Cardiac muscle cell (in vitro differentiated cells and primary cell): ENCODE results near the gene MIOS. TPM values are rescaled to one million over a fixed set of nuclear protein-coding genes. Genes with fewer than 3 reads are reported as not detected.
"Not testable (repeated sequence)": the region's sequence is repeated elsewhere in the genome, so short reads cannot be mapped to it uniquely, and the experiment has no call there.

Source experiments
- DNase-seq, 2 donors: peaks; one replicate each; pipeline versions ENCODE4 v3.0.0 to v3.0.0-alpha.2; 2010 to 2017; ENCODE audit warnings: low read depth in 1 of 2, low spot score in 1 of 2
- H3K27ac ChIP-seq: fragments of 200-600 bp; sonication (generic); 2 replicates; pipeline ENCODE4 v1.5.1; 2016
- H3K27me3 ChIP-seq: fragments of 200-600 bp; sonication (generic); 2 replicates; pipeline ENCODE4 v1.6.0; 2016; ENCODE audit warnings: control low read depth
- H3K36me3 ChIP-seq: fragments of 200-600 bp; sonication (generic); 2 replicates; pipeline ENCODE4 v1.5.1; 2016; ENCODE audit warnings: control low read depth
- H3K4me1 ChIP-seq: fragments of 200-600 bp; sonication (generic); 2 replicates; pipeline ENCODE4 v1.8.1; 2017; ENCODE audit warnings: low read depth, mild to moderate bottlenecking, mixed run types
- H3K4me3 ChIP-seq: fragments of 200-600 bp; sonication (generic); 2 replicates; pipeline ENCODE4 v1.5.1; 2016; ENCODE audit warnings: mild to moderate bottlenecking
- H3K9me3 ChIP-seq: fragments of 200-600 bp; sonication (generic); 2 replicates; pipeline ENCODE4 v1.5.1; 2017; ENCODE audit warnings: low read depth, mild to moderate bottlenecking, control low read depth
- polyA plus RNA-seq: library from polyadenylated mRNA; unstranded; fragments of >200 nt; fragmentation: Nextera tagmentation; extraction: Ambion mirVana; gene quantifications from 2 replicates; pipeline ENCODE4 v1.2.1, GENCODE V29; 2016
- total RNA-seq: library from RNA; depleted of rRNA; stranded (reverse); fragments of >200 nt; gene quantifications from 2 replicates; pipeline ENCODE4 v1.2.3, GENCODE V29; 2016
- TF ChIP-seq, protein P1 (sequence below): IDR thresholded peaks from 2 replicates; pipeline ENCODE4 v1.5.1; 2012; ENCODE audit warnings: low read depth, mild to moderate bottlenecking, low read length

The MIOS gene
- total and polyA plus RNA-seq, 2 experiments from 2014 or later = 18.1 to 32.6 TPM

DNA sequence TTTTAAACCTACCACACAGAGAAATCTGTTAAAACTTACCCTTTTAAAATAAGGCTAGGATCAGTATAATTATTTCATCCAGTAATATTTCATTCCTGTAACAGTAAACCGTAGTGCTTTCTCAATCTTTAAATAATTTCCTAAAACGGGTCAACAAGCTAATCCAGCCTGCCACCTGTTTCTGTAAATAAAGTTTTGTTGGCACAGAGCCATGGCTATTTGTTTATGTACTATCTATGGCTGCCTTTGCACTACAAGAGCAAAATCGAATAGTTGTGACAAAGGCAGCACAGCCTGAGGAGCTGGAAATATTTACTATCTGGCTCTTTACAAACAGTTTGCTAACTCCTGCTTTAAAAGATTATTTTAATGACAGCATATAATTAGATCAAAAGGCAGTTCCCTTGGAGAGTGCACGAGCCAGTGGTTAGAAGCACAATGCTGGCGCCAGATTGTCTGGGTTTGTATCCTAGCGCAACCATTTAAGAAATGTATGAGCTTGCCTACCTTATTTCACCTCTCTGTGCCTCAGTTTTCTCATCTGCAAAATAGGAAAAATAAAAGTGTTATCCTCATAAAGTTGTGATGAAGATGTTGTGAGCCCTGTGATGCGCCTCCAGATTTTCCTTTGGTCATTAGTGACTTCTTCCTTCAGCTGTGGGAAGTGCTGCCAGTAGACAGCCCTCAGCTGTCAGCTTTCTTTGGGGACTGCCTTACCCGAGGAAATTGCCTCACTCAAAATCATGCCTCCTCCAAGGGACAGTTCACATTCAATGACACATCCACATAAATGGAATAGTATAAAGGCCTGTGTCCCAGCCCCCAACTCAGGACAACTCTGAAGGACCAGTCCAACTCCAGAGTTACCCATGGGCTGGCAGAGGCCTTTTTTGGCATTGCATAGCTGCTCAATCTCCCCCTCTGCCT is 11.8 kb upstream of the MIOS start:
- Histone ChIP-seq H3K27me3 (no peaks in the 10 kb centered on the region), H3K27ac (no peak overlapping the region), H3K4me3 (no peak overlapping the region), H3K9me3 (no peaks in the 10 kb centered on the region), H3K36me3 (no peaks in the 10 kb centered on the region), H3K4me1 (no peaks in the 10 kb centered on the region)
- TF ChIP-seq, protein P1, sequence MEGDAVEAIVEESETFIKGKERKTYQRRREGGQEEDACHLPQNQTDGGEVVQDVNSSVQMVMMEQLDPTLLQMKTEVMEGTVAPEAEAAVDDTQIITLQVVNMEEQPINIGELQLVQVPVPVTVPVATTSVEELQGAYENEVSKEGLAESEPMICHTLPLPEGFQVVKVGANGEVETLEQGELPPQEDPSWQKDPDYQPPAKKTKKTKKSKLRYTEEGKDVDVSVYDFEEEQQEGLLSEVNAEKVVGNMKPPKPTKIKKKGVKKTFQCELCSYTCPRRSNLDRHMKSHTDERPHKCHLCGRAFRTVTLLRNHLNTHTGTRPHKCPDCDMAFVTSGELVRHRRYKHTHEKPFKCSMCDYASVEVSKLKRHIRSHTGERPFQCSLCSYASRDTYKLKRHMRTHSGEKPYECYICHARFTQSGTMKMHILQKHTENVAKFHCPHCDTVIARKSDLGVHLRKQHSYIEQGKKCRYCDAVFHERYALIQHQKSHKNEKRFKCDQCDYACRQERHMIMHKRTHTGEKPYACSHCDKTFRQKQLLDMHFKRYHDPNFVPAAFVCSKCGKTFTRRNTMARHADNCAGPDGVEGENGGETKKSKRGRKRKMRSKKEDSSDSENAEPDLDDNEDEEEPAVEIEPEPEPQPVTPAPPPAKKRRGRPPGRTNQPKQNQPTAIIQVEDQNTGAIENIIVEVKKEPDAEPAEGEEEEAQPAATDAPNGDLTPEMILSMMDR = no peak
- no peak for DNase-seq

- Histone ChIP-seq H3K27me3 (no peaks in the 10 kb centered on the region), H3K36me3 (no peaks in the 10 kb centered on the region), H3K4me3 (no peak overlapping the region), H3K9me3 (no peaks in the 10 kb centered on the region), H3K4me1 (no peaks in the 10 kb centered on the region), H3K27ac (no peak overlapping the region)
- TF ChIP-seq, protein P1 = no peak
- DNase-seq = no peak
Measured at GRCh38 chr7:7556852-7557251, 9.8 kb upstream of the MIOS start.

GRCh38 chr7:7557252-7557651 is 9.4 kb upstream of the MIOS start:
- no peak overlapping the region for H3K27ac ChIP-seq
- H3K36me3 ChIP-seq = no peaks in the 10 kb centered on the region
- DNase-seq = no peak
- no peaks in the 10 kb centered on the region for H3K9me3 ChIP-seq
- H3K27me3 ChIP-seq = no peaks in the 10 kb centered on the region
- TF ChIP-seq, protein P1 = no peak
- H3K4me3 ChIP-seq = no peak overlapping the region
- no peaks in the 10 kb centered on the region for H3K4me1 ChIP-seq

DNA sequence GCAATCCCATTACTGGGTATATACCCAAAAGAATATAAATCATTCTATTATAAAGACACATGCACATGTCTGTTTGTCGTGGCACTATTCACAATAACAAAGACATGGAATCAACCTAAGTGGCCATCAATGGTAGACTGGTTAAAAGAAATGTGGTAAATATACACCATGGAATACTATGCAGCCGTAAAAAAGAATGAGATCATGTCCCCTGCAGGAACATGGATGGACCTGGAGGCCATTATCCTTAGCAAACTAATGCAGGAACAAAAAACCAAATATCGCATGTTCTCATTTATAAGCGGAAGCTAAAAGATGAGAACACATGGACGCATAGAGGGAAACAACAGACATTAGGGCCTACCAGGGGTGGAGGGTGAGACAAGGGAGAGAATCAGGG is 5.1 kb upstream of the MIOS start:
- not testable (repeated sequence) for H3K4me1 ChIP-seq, H3K27ac ChIP-seq, H3K36me3 ChIP-seq, H3K4me3 ChIP-seq, DNase-seq, H3K9me3 ChIP-seq, H3K27me3 ChIP-seq

DNA sequence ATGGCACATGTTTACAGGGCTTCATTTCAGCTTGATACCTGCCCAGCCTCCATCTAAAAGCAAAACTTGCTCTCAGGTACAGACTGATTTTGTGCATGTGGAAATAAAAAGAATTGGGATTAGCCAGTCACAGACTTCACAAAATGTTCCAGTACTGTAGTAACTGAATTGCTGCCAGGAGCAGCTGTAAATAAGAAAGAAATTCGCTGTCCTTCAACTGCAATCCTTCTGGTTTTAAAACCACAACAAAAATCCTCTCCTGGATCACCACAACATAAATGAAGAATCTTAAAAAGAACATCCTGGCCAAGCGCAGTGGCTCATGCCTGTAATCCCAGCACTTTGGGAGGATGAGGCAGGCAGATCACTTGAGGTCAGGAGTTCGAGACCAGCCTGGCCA is 3.9 kb upstream of the MIOS start:
- H3K27ac ChIP-seq = no peak overlapping the region

DNA sequence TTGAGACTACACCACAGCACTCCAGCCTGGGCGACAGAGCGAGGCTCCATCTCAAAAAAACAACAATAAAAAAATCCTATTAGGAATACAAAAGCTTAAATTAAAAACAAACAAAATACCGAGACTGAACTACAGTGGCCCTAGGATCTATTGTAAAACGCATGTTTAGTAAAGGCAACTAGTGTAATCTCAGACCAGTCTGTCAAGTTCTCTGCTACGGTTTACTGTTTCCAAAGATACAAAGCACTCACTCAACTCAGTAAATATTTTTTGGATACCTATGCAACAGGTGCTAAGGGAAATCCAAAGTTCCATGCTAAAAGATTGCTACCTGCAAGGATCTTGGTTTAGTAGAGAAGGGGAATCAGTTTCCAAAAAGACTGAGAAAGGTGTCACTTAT is 3.4 kb upstream of the MIOS start:
- Histone ChIP-seq H3K4me1 (peaks cover 6% of the 10 kb centered on the region), H3K27ac (no peak overlapping the region)
- TF ChIP-seq, protein P1 = no peak

More for the DNA sequence above, 3.9 kb upstream of the MIOS start:
- H3K4me3 ChIP-seq = no peak overlapping the region
- no peaks in the 10 kb centered on the region for H3K27me3 ChIP-seq
- no peaks in the 10 kb centered on the region for H3K36me3 ChIP-seq
- TF ChIP-seq, protein P1 = no peak
- DNase-seq = peak in 1 of 2 donors; percentile 18
- H3K4me1 ChIP-seq = peaks cover under 1% of the 10 kb centered on the region
- no peaks in the 10 kb centered on the region for H3K9me3 ChIP-seq

More for the DNA sequence above, 3.4 kb upstream of the MIOS start:
- H3K27me3 ChIP-seq = no peaks in the 10 kb centered on the region
- H3K36me3 ChIP-seq = no peaks in the 10 kb centered on the region
- no peak overlapping the region for H3K4me3 ChIP-seq
- no peaks in the 10 kb centered on the region for H3K9me3 ChIP-seq
- no peak for DNase-seq
